ENCODE data around the gene TEX2.

DNA sequence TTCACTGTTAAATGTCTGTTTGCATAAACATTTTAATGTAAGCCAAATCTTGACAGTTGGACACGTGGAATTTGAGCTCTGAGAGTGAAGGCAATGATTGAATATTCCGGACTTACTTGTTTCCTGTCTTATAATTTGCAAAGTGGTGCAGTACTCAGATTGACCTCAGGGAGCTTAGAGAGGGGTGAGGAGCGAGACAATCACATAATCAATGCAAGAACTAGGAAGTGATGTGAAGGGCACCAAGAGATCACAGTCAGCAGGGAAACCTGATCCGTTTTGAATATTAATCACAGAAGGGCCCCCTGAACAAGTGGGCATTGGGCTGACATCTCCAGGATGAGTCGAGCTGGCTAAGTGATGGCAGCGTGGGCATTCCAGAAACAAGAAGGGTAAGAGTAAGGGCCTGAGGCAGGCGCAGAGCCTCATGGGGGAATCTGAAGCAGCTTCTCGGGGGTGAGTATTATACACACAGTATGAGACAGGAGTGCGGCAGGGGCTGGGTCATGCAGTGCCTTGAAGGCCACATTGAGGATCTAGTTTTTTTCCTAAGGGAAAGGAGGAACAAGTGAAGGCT lies 26.1 kb downstream of the TEX2 start:
- TF ChIP-seq, protein P1, sequence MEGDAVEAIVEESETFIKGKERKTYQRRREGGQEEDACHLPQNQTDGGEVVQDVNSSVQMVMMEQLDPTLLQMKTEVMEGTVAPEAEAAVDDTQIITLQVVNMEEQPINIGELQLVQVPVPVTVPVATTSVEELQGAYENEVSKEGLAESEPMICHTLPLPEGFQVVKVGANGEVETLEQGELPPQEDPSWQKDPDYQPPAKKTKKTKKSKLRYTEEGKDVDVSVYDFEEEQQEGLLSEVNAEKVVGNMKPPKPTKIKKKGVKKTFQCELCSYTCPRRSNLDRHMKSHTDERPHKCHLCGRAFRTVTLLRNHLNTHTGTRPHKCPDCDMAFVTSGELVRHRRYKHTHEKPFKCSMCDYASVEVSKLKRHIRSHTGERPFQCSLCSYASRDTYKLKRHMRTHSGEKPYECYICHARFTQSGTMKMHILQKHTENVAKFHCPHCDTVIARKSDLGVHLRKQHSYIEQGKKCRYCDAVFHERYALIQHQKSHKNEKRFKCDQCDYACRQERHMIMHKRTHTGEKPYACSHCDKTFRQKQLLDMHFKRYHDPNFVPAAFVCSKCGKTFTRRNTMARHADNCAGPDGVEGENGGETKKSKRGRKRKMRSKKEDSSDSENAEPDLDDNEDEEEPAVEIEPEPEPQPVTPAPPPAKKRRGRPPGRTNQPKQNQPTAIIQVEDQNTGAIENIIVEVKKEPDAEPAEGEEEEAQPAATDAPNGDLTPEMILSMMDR (IDR thresholded peaks at IDR 0.05; ENCODE audit: low read depth, low read length), result peak; percentile 17; the same call in 1 of the 2 replicates
- no peak for TF ChIP-seq EZH2phosphoT487 (IDR thresholded peaks at IDR 0.05; ENCODE audit: low read depth)

Measured in OCI-LY3 (cell line).